ENCODE results near the gene DIP2C.
"Not testable (repeated sequence)": the region's sequence is repeated elsewhere in the genome, so short reads cannot be mapped to it uniquely, and the experiment has no call there.

The DIP2C gene

DNA sequence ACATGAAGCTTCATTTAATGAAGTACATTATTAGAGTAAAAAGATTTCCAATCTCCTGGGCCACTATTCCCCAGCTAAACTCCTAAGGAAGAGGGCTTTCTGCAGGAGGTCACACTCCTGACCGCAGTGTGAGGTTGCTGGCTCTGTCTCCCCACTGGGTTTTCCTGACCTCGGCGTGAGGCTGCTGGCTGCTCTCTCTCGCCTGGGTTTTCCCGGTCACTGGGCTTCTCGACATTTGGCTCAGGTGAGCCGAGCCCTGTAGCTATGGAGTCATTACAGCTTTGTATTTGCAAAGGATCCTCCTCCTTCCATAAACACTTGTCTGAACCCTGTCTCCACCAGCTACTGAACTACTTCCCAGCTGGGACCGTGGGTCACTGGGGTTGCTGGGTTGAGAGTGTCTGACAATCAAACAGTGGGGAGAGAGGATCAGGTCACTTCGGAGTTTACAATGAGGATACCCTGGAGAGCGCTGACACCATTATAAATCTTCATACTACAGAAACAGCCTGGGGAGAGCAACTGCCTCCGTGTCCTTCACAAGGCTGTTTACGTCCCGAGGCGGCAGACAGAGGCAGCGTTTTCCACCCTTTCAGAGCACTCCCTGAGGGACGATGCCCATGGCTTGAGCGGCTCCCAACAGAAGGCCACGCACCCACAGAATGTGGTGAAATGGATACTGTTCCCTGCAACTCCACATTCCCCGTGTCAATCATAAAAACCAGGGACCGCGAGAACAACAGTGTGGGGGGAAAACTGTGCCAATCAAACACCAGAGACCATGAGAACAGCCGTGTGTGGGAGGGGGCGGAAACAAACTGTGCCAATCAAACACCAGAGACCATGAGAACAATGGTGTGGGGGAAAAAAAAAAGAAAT, 328.0 kb downstream of the DIP2C start:
- FAIRE-seq: no peak

DNA sequence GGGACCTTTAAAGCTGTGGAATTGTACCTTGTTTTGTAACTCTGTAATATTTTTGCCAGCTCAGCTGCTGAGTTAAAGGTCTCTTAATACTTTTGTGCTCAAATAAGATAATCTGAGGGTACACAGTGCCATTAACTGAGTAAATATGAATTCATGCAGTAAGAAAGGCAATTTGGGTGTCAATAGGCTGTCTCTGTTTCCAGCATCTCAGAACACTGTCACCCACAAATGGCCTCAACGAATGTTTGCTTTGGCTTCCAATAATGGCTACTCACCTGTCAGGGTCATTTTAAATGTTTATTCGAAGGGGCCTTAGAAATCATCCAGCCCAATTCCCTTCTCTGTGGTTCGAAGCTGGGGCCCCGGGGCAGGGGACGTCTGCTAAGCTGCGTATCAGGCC, 328.8 kb downstream of the DIP2C start:
- no peak for FAIRE-seq

GRCh38 chr10:359762-360161, 329.7 kb downstream of the DIP2C start:
- no peak for FAIRE-seq

GRCh38 chr10:359093-359492, 330.4 kb downstream of the DIP2C start:
- no peak for FAIRE-seq

DNA sequence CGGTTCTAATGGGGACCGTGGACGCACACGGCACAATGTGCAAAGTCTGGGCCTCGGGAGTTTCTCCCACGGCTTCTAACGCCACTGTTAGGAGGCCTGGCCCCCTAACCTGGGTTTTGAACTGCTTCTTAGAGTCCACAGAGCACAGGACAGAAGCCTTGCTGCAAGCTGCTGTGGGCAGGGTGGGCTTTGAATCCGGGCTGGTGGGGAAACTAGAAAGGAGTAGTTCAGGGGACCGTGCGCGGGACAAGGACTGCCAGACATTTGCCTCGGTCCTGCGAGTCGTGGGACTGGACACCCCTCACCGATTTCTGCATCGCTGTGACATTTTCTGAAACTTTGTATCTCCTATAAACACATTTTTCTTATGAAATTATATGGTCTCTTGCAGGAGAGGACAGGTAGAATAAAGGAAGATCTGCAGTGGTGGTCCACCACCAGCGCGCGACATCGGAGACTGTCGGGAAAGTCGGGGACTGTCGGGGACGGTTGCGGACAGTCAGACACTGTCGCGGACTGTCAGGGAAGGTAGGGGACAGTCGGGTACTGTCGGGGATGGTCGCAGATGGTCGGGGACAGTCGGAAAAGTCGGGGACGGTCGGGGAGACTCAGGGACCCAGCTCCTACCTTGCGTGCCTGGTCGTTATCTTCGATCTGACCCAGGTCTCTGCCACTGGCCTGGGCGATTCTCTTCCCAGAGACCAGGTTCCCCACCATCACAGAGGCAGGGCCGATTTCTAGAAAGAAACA, 332.1 kb downstream of the DIP2C start:
- FAIRE-seq: no peak

DNA sequence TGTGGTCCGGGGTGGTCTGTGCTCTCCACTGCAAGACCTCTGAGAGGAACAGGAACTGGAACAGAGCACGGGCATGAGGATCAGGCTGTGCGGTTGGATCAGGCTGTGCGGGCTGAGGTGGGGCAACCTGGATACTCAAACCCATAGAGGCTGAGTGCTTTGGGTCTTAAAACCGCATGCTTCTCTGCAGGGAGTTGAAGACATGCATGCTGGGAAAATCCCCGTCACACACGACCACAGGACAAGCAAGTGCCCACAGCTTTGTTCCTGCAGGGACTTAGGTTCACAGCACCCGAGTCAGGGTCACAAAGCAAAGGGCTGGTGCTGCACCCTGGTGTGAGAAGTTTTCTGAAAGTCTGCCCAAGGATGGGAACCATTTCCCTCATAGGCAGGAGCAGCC, 333.0 kb downstream of the DIP2C start:
- no peak for FAIRE-seq

- no peak for FAIRE-seq
Observed at GRCh38 chr10:354901-355617, 334.4 kb downstream of the DIP2C start.

GRCh38 chr10:352476-353235, 336.8 kb downstream of the DIP2C start:
- no peak for FAIRE-seq

GRCh38 chr10:351770-352334, 337.6 kb downstream of the DIP2C start:
- no peak for FAIRE-seq

DNA sequence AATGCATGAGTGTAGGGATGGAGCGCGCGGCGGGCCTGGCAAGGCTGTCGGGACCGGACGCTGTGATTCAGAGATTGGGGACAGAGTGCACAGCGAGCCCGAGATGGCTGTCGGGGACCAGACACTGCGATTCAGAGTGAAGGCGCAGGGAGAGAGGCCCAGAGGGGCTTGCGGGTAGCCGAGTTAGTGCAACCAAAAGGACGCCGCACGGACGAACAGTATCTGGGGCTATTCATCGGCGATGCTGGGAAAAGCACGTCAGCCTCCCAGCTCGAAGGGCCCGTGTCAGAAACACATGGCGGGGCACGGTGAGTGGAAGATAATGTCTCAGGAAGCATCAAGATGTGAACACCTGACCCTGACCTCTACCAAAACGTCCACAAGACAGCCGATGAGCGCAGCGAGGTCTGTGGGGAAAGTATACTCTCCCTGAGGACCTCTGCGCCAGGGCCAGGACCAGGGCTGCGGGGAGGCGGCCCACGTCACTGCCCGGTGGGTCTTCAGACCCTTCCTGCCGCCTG, 338.4 kb downstream of the DIP2C start:
- no peak for FAIRE-seq

DNA sequence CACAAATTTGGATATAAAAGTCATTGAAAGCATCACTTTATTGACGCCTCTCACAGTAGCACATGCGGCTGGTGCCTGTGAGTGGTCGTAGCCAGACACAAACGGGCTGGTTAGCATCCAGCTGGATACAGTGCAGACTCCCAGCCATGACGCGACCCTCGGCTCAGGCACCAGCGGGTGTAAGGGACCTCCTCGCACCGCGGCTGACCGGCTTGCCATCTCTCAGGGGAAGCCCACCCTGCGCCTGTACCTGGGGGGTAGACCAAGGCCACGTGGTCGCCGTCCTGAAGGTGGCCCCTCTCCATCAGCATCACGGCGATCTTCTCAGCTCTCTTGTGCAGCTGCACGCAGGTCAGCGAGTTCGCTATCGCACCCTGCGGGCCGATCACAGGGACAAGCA, 340.4 kb downstream of the DIP2C start:
- no peak for FAIRE-seq

GRCh38 chr10:348456-348855, 341.0 kb downstream of the DIP2C start:
- FAIRE-seq: no peak

DNA sequence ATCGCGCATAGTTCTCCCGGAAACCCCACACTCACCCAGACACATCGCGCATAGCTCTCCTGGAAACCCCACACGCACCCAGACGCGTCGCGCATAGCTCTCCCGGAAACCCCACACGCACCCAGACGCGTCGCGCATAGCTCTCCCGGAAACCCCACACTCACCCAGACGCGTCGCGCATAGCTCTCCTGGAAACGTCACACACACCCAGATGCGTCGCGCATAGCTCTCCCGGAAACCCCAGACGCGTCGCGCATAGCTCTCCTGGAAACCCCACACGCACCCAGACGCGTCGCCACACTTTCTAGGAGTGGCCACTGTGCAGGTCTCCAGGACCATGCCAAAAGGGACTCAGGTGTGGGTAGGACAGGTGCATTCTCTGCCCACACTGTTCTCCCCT, 341.7 kb downstream of the DIP2C start:
- FAIRE-seq: not testable (repeated sequence)

DNA sequence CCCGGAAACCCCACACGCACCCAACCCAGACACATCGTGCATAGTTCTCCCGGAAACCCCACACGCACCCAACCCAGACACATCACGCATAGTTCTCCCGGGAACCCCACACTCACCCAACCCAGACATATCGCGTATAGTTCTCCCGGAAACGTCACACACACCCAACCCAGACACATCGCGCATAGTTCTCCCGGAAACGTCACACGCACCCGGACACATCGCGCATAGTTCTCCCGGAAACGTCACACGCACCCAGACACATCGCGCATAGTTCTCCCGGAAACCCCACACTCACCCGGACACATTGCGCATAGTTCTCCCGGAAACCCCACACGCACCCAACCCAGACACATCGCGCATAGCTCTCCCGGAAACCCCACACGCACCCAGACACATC, 342.3 kb downstream of the DIP2C start:
- not testable (repeated sequence) for FAIRE-seq

GRCh38 chr10:344582-345200, 344.8 kb downstream of the DIP2C start:
- no peak for FAIRE-seq

DNA sequence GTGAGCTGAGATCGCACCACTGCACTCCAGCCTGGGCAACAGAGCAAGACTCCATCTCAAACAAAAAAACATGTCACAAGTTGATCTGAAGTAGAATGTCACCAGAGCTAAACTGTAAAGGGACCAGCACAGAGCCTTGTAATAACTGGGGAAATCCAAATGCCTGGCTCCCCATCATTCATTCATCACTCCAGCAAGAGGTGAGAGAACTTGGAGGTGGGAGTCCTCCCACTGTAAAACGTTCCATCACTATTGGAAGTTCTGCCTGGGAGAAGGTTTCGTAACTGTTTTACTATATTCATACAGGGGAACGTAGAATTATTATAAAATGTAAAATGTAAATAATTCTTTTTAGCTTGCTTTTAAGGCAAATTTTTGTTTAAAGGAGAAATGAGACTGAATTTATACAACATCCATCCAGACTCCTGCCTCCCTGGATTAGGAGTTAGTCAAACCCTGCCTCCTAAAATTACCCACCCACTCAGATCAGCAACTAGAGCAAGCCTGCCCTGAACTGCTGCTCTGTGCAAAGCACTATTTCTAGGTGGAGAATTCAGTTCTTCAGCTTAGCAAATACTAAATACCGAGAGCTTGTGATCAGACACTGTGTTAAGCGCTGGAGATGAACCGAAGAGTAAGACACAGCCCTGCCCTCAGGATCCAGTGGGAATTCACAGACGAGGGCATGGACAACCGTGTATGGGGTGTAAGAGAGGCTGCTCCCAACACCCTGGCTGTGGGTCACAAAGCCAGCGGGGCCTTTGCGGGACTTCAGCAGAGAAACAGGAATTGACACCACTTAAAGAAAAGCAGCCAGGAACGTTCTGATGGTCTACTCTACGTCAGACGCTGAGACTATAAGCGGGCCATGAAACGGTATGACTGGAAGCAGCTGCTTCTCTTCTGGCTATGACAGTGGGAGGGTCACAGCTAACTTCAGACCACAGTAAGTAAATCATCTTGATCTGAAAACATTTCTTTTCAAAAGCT, 345.9 kb downstream of the DIP2C start:
- no peak for FAIRE-seq

- FAIRE-seq: no peak
Observed at GRCh38 chr10:341081-341740, 348.3 kb downstream of the DIP2C start.

GRCh38 chr10:340646-341045, 348.8 kb downstream of the DIP2C start:
- FAIRE-seq: no peak

GRCh38 chr10:339038-339391, 350.5 kb downstream of the DIP2C start:
- no peak for FAIRE-seq

Measured in colon (tissue), 2 donors.